NCI-H748 (cell line): ENCODE results near the gene YPEL2.

ENCODE experiments used
- DNase-seq: peaks from one replicate; lab custom pipeline; 2025; ENCODE audit not compliant: unreplicated experiment; lab: John Stamatoyannopoulos, UW

The YPEL2 gene

GRCh38 chr17:59356543-59357218 lies 25.2 kb downstream of the YPEL2 start:
- DNase-seq = no peak

GRCh38 chr17:59357219-59357697 lies 25.8 kb downstream of the YPEL2 start:
- no peak for DNase-seq

- DNase-seq = no peak
These were observed 26.5 kb downstream of the YPEL2 start for GRCh38 chr17:59357929-59358328.

GRCh38 chr17:59361386-59361785 lies 29.9 kb downstream of the YPEL2 start:
- no peak for DNase-seq

- peak; percentile 14 for DNase-seq
These were observed 30.7 kb downstream of the YPEL2 start for GRCh38 chr17:59361916-59362810.

GRCh38 chr17:59362811-59363205 lies 31.4 kb downstream of the YPEL2 start:
- DNase-seq = no peak

- DNase-seq = peak; percentile 76
These were observed 34.0 kb downstream of the YPEL2 start for GRCh38 chr17:59365383-59365981.

- DNase-seq = peak; percentile 69
These were observed 34.7 kb downstream of the YPEL2 start for GRCh38 chr17:59366040-59366757.

- DNase-seq = peak; percentile 82
These were observed 35.6 kb downstream of the YPEL2 start for GRCh38 chr17:59366773-59367656.

GRCh38 chr17:59367657-59368045 lies 36.2 kb downstream of the YPEL2 start:
- DNase-seq = no peak

- no peak for DNase-seq
These were observed 36.9 kb downstream of the YPEL2 start for GRCh38 chr17:59368218-59368857.

- DNase-seq = no peak
These were observed 37.8 kb downstream of the YPEL2 start for GRCh38 chr17:59369031-59369975.

- no peak for DNase-seq
These were observed 39.3 kb downstream of the YPEL2 start for GRCh38 chr17:59370593-59371299.

- no peak for DNase-seq
These were observed 40.1 kb downstream of the YPEL2 start for GRCh38 chr17:59371416-59372100.

- no peak for DNase-seq
These were observed 40.8 kb downstream of the YPEL2 start for GRCh38 chr17:59372138-59372751.

- DNase-seq = no peak
These were observed 42.5 kb downstream of the YPEL2 start for GRCh38 chr17:59373882-59374495.
